C4-2B (cell line): ENCODE data around the gene DCBLD2.

Experiments used
- ZFX ChIP-seq: fragments of 450-650 bp; IDR thresholded peaks from 2 replicates; pipeline ENCODE4 v1.6.1; 2017
- TF ChIP-seq, protein P1 (sequence below): fragments of 450-650 bp; conservative IDR thresholded peaks from 2 replicates; pipeline ENCODE4 v1.5.1; 2017; ENCODE audit warnings: mild to moderate bottlenecking

GRCh38 chr3:98777801-98778220, 123.7 kb downstream of the DCBLD2 start:
- TF ChIP-seq, protein P1, sequence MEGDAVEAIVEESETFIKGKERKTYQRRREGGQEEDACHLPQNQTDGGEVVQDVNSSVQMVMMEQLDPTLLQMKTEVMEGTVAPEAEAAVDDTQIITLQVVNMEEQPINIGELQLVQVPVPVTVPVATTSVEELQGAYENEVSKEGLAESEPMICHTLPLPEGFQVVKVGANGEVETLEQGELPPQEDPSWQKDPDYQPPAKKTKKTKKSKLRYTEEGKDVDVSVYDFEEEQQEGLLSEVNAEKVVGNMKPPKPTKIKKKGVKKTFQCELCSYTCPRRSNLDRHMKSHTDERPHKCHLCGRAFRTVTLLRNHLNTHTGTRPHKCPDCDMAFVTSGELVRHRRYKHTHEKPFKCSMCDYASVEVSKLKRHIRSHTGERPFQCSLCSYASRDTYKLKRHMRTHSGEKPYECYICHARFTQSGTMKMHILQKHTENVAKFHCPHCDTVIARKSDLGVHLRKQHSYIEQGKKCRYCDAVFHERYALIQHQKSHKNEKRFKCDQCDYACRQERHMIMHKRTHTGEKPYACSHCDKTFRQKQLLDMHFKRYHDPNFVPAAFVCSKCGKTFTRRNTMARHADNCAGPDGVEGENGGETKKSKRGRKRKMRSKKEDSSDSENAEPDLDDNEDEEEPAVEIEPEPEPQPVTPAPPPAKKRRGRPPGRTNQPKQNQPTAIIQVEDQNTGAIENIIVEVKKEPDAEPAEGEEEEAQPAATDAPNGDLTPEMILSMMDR, result no peak
- no peak for TF ChIP-seq ZFX
